Activated naive CD8-positive, alpha-beta T cell treated with anti-CD3 and anti-CD28 coated beads, Interleukin-2, amount 10 ng/mL, durations not matched to agents 7 days and 5 days (primary cell): ENCODE measurements around the gene ZNF784. TPM values are rescaled to one million over a fixed set of nuclear protein-coding genes. Genes with fewer than 3 reads are reported as not detected.
A peak's percentile ranks its signal among the peaks of the same experiment; 100 is the strongest.

ENCODE experiments used
- ATAC-seq: fragments of 150-1000 bp; cut with Tn5 transposase; one replicate; pipeline ENCODE4 v1.10.0; 2021; ENCODE audit warnings: low read depth, moderate library complexity
- POLR2A ChIA-PET: fragments of 350-600 bp; sonication (Branson Sonifier 250); formaldehyde crosslinking; loops from one replicate; lab custom pipeline; 2021; ENCODE audit warnings: antibody characterized with exemption; lab: Charles Lee
- DNase-seq: peaks from one replicate; pipeline ENCODE4 v3.0.0; 2021
- H3K27ac Mint-ChIP-seq: one replicate; pipeline ENCODE4 v1.8.0; 2022; ENCODE audit warnings: mild to moderate bottlenecking, mixed read lengths
- H3K27me3 Mint-ChIP-seq: one replicate; pipeline ENCODE4 v1.8.0; 2022; ENCODE audit warnings: mild to moderate bottlenecking, moderate library complexity, mixed read lengths
- H3K36me3 Mint-ChIP-seq: one replicate; pipeline ENCODE4 v1.8.0; 2021; ENCODE audit warnings: mild to moderate bottlenecking, mixed read lengths
- H3K4me1 Mint-ChIP-seq: one replicate; pipeline ENCODE4 v1.8.0; 2021; ENCODE audit warnings: mixed read lengths
- H3K4me3 Mint-ChIP-seq: one replicate; pipeline ENCODE4 v1.8.0; 2022; ENCODE audit warnings: mild to moderate bottlenecking, moderate library complexity, mixed read lengths
- H3K9me3 Mint-ChIP-seq: one replicate; pipeline ENCODE4 v1.8.0; 2021; ENCODE audit warnings: mixed read lengths
- total RNA-seq, 2 experiments: library from RNA; stranded (reverse); gene quantifications; one replicate each; pipeline ENCODE4 v1.2.3, GENCODE V29; 2021

The ZNF784 gene
- total RNA-seq, 2 experiments from 2014 or later, result 6.3 to 7.6 TPM

DNA sequence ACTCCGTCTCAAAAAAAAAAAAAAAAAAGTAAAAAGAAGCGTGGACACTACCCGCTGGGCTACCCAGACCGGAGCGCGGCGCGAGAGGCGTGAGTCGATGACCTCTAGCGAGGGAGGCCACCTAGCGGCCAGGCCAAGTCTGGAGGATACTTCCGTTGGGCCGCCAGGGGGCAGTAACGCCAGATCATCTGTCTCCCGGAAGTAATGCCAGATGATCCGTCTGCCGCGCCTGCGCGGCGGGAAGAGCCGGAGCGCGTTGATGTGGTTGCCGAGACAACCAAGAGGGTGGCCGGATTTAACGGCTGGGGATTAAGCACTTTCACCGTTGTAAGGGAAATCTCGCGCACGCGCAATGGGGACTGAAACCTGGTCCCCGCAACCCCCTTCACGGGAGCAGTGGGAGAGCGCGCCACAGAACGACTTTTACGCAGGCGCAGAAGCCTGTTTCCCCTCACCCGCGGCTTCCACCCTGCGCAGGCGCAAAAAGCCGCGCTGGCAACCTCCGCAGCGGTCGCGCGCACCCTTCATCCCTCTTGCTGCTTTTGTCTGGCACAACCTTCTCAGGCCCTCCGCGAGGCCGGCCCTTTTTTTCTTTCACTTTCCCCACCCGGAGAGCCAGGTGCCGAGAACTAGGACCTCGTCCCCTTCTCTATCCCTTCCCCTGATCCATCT lies 29.4 kb upstream of the ZNF784 start:
- Mint-ChIP-seq H3K27ac (peak overlapping the region; percentile 94), H3K27me3 (no peaks in the 10 kb centered on the region), H3K9me3 (no peaks in the 10 kb centered on the region), H3K4me1 (peaks cover 29% of the 10 kb centered on the region), H3K4me3 (peak overlapping the region; percentile 85), H3K36me3 (peaks cover 21% of the 10 kb centered on the region)
- DNase-seq (peak; percentile 97), ATAC-seq (peak; percentile 56)
- POLR2A ChIA-PET, result interaction anchor here (0.7 to 2.5 kb wide), 14 partner anchors 11 to 1464 kb away, joined by 3 to 20 read pairs (median 5); partner anchors contain the start of genes FIZ1, ISOC2, MBOAT7 and TMEM238

DNA sequence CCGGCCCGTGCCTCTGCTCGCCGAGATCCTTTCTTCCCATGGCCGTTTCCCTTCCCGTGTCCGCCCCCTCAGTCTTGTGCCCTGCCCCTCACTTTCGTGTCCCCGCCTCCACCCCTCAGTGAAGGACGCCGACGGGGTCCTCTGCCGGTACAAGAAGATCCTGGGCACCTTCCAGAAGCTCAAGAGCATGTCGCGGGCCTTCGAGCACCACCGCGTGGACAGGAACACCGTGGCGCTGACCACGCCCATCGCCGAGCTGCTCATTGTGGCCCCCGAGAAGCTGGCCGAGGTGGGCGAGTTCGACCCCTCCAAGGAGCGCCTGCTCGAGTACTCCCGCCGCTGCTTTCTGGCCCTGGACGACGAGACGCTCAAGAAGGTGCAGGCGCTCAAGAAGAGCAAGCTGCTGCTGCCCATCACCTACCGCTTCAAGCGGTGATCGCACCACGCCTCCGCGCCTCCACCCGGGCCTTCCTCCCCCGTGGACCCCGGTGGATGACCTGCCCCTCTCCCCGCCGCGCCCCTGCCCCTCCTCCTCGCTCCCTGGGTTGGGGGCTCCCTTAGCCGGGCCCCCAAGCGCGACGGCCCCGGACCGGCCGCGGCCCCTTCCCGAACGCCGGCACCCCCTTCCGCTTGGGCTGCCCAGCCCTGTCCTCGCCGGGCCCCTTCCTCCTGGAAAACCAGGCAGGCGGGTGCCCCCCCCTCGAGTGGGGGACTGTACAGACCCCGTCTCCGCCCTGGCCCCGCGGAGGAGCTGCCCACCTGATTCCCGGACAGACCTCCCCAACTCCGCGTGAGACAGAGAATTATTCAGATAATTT lies 28.2 kb upstream of the ZNF784 start:
- H3K4me3 Mint-ChIP-seq, result no peak overlapping the region
- POLR2A ChIA-PET, result interaction anchor here (0.7 to 2.5 kb wide), 4 partner anchors 9 to 685 kb away, joined by 4 to 20 read pairs (median 5); partner anchors contain the start of genes ZNF581 and ZNF784
- H3K4me1 Mint-ChIP-seq, result peaks cover 22% of the 10 kb centered on the region
- DNase-seq, result no peak
- no peaks in the 10 kb centered on the region for H3K27me3 Mint-ChIP-seq
- no peak for ATAC-seq
- no peaks in the 10 kb centered on the region for H3K9me3 Mint-ChIP-seq
- peaks cover 15% of the 10 kb centered on the region for H3K36me3 Mint-ChIP-seq
- no peak overlapping the region for H3K27ac Mint-ChIP-seq

DNA sequence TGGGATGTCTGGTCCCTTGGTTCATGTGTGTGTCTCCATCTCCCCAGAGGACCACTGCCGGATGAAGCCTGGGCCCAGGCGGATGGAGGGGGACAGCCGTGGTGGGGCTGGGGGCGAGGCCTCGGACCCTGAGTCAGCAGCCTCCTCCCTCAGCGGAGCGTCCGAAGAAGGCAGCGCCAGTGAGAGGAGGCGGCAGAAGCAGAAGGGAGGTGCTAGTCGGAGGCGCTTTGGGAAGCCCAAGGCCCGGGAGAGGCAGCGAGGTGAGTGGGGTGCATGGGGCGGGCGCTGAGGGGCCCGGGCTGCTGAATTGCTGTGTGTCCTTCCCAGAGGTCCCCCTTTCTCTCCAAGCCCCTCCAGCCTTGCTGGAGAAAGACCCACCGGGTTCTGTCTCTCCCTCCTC lies 26.9 kb upstream of the ZNF784 start:
- no peak overlapping the region for H3K4me3 Mint-ChIP-seq
- no peaks in the 10 kb centered on the region for H3K27me3 Mint-ChIP-seq
- H3K36me3 Mint-ChIP-seq, result peaks cover 10% of the 10 kb centered on the region
- DNase-seq (no peak), ATAC-seq (no peak)
- H3K4me1 Mint-ChIP-seq, result peaks cover 17% of the 10 kb centered on the region
- no peak overlapping the region for H3K27ac Mint-ChIP-seq
- H3K9me3 Mint-ChIP-seq, result no peaks in the 10 kb centered on the region
- POLR2A ChIA-PET, result no interaction called here

DNA sequence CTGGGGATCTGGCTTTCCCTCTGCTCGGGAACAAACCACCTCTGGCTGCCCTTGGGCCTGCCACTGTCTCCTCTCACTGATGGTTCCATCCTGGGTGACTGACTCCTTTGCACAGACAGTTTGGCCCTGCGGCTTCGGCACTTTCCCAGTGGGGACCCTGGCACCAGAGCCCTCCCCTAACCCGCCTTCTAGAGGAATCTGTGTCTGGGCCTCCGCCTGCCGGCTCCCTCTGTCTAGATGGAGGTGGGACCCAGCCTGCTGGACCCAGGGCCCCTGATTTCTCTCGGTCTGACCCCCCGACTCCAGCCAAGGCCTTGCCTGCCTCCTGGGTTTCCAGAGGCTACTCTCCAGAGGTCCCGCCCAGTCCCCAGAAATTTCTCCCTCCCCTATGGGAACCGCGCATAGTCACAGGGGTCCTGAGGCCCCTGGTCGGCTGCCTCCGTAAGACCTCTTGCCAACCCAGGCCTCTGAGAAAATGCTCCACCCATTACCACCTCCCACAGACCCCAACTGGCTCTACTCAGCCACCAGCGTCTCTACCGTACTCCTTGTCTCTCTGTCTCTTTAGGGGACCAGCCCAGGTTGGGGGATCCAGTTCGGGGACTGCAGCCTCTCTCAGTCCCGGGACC lies 26.4 kb upstream of the ZNF784 start:
- Mint-ChIP-seq H3K4me1 (peaks cover 12% of the 10 kb centered on the region), H3K4me3 (no peak overlapping the region), H3K9me3 (no peaks in the 10 kb centered on the region), H3K27ac (no peak overlapping the region), H3K27me3 (no peaks in the 10 kb centered on the region), H3K36me3 (peaks cover 7% of the 10 kb centered on the region)
- POLR2A ChIA-PET, result no interaction called here
- DNase-seq, result no peak
- no peak for ATAC-seq

DNA sequence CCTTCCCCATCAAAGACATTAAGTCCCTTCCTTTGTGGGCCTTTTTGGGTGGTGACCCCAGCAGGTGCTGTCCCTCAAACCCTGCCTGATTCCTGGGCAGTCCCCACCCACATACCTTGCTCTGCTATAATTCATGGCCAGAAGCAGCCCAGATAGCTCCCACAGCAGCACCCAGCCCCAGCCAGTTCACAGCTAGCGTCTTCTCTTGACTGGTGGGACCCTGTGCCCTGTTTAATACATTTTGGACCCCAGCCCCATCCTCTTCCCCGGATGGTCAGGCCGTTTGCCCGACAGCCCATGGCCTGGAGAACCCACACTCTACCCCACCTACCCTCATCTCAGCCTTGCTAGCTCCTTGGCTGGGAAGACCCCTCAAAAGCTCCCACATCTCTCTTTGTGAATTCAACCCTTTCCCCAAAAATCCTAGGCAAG lies 25.8 kb upstream of the ZNF784 start:
- DNase-seq (no peak), ATAC-seq (no peak)
- Mint-ChIP-seq H3K36me3 (peaks cover 9% of the 10 kb centered on the region), H3K27me3 (no peaks in the 10 kb centered on the region), H3K4me1 (peaks cover 12% of the 10 kb centered on the region), H3K4me3 (peak overlapping the region; percentile 59), H3K9me3 (no peaks in the 10 kb centered on the region), H3K27ac (peak overlapping the region; percentile 63)
- POLR2A ChIA-PET, result no interaction called here

DNA sequence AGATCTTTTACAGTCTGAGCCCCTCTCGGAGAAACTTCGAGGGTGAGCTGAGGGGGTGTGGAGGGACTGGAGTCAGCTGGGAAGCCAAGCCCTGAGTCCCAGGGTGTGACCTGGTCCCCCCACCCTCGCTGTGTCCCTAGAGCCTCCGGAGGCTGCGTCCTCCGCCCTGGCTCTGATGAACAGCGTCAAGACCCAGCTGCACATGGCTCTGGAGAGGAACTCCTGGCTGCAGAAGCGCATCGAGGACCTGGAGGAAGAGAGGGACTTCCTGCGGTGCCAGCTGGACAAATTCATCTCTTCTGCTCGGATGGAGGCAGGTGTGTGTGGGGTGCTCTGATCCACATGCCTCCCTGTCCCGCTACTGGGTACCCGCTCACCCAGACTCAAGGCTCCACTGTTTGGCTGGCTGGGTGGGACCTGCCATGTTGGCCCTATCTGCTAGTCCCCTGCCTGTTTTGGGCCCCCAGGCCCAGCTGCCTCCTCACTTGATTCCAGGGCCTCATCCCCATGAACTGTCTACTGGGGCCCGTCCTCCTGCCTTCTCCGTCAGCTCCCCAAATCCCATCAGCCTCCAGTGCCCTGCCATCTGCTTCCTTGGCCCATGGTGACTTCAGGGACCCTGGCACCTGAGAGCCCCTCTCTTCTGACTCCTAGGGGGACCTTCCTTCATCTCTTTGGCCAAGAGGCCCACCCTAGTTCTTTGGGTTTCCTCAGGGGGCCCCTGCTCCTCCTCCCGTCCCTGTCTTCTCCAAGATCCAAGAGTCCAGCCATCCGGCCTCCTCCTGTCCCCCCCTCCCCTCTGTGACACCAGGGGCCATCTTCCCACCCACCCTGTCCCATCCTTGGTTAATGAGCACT lies 25.1 kb upstream of the ZNF784 start:
- peaks cover 9% of the 10 kb centered on the region for H3K36me3 Mint-ChIP-seq
- POLR2A ChIA-PET, result interaction anchor here (0.6 kb wide), 1 partner anchor 489 kb away, joined by 7 read pairs; no protein-coding TSS in a partner anchor
- peak overlapping the region; percentile 72 for H3K27ac Mint-ChIP-seq
- H3K9me3 Mint-ChIP-seq, result no peaks in the 10 kb centered on the region
- H3K27me3 Mint-ChIP-seq, result no peaks in the 10 kb centered on the region
- H3K4me3 Mint-ChIP-seq, result peak overlapping the region; percentile 84
- H3K4me1 Mint-ChIP-seq, result peaks cover 13% of the 10 kb centered on the region
- DNase-seq (no peak), ATAC-seq (no peak)

DNA sequence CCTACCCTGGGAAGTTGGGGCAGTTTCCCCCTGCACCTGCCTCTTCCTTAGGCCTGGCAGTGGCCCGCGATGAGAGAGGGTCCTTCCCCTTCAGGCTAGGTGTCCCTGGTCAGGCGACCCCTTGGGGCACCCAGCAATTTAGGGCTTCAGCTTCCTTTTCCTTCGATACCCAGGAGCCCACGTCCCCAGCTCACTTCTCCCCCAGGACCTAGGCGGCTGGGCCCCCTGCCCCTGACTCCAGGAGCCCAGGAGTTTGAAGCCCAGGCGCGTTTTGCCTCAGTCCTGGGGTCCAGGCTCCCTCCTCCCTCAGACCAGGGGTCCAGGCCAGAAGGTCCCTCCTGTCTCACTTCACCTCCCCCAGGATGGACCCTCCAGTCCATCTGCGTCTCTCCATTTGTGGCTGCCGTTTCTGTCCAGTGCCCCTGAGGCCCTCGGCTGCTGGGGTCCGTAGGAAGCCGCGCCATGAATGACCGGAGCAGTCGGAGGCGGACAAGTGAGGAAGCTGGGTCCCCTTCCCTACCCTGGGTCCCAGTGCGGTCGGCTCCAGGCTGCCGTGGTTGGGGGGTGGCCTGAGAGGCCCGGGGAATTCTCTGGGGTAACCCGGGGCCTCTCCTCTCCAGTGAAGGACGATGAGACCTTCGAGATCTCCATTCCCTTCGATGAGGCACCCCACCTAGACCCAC lies 24.4 kb upstream of the ZNF784 start:
- Mint-ChIP-seq H3K36me3 (peaks cover 11% of the 10 kb centered on the region), H3K4me1 (peaks cover 19% of the 10 kb centered on the region)

DNA sequence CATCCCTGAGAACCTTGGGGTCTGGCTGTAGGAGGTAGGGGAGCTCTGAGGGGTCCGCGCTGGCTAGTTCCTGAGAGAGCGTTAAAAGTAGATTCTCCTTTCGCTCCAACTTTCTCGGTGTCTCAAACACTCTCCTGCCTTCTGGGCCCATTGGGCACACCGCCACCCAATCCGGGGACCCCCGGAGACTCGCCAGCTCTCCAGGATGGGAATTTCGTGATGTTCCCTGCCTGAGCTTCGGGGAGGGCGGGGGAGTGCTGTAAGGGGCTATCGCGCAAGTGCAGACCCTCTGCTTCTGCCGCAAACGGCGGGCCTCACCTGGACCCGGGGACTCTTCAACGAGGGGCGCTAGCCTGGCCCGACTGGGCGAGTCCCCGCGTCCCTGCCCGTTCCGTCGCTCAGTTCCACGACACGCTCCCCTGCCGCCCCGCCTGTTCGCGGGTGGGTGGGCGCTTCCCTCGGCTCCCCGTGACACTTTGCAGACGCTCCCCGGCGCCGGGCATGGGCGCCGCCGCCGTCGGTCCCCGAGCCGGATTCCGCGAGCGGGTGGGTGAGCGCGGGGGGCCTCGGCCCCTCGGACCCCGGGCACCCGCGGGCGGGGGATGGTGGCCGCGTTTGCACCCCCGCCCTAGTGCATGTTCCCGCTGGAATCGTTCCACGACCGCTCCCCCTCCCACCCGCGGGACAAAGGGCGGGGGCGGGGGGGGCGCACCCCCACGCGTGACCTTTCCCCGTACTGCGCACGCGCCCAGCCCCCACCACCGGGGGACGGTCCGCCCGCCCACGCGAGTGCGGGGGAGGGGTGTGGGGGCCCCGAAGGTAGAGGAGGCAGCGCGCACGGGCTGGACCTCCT lies 23.6 kb upstream of the ZNF784 start, which contains the start of gene CCDC106:
Gene CCDC106, plus strand, starts transcription at position 481 of the 853 bp plus-strand sequence. CDS start 835 bp downstream, outside the sequence.
- H3K27me3 Mint-ChIP-seq, result no peaks in the 10 kb centered on the region
- peak; percentile 35 for ATAC-seq
- H3K36me3 Mint-ChIP-seq, result peaks cover 11% of the 10 kb centered on the region
- POLR2A ChIA-PET, result interaction anchor here (0.6 to 2.0 kb wide), 5 partner anchors 11 to 1788 kb away, joined by 3 to 13 read pairs (median 4); partner anchors contain the start of gene ZNF784
- H3K9me3 Mint-ChIP-seq, result no peaks in the 10 kb centered on the region
- DNase-seq, result peak; percentile 79
- peaks cover 24% of the 10 kb centered on the region for H3K4me1 Mint-ChIP-seq
- peak within 1 kb of the TSS; percentile 89 for H3K4me3 Mint-ChIP-seq
- H3K27ac Mint-ChIP-seq, result peak within 1 kb of the TSS; percentile 83

More for the DNA sequence above, 24.4 kb upstream of the ZNF784 start:
- Mint-ChIP-seq H3K4me3 (peak overlapping the region; percentile 84), H3K9me3 (no peaks in the 10 kb centered on the region), H3K27me3 (no peaks in the 10 kb centered on the region), H3K27ac (peak overlapping the region; percentile 83)
- POLR2A ChIA-PET, result interaction anchor here (0.6 kb wide), 1 partner anchor 490 kb away, joined by 7 read pairs; no protein-coding TSS in a partner anchor
- no peak for DNase-seq
- no peak for ATAC-seq

DNA sequence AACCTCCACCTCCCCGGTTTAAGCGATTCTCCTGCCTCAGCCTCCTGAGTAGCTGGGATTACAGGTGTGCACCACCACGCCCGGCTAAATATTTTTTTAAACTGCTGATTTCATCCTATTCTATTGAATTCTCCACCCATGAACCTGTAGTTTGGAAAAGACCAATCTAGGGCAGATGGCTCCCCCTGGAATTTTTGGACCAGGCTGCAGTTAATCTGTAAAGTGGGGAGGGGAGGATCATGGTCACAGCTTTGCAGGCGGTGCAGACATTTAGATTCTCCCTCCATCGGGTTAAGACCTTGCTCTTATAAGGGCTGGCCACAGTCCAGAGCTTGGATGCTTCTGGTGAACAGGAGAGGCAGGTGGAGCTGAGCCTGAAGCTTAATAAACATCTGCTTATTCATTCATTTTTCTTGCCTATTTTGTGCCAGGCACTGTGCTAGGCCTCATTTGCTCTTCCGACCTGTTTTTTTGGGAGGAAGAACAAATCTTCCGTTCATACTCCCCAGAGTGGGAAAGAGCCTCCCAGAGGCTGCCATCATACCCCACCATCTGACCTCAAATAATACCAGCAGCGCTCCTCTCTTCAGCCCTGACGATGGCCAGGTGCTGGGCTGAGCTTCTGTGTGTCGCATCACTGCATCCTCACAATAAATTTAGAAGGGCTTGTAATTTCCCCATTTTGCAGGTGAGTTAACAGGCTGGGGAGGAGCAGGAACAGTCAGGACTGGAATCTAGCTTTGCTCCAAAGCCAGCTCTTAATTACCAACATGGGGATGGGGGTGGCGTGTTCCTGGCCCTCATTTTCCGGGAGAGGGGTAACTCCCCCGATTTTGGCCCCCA lies 22.7 kb upstream of the ZNF784 start:
- peaks cover 26% of the 10 kb centered on the region for H3K4me1 Mint-ChIP-seq
- peaks cover 11% of the 10 kb centered on the region for H3K36me3 Mint-ChIP-seq
- POLR2A ChIA-PET, result interaction anchor here (0.6 to 2.0 kb wide), 5 partner anchors 10 to 1787 kb away, joined by 3 to 13 read pairs (median 4); partner anchors contain the start of gene ZNF784
- H3K4me3 Mint-ChIP-seq, result peak overlapping the region; percentile 89
- H3K9me3 Mint-ChIP-seq, result no peaks in the 10 kb centered on the region
- ATAC-seq (no peak), DNase-seq (no peak)
- no peaks in the 10 kb centered on the region for H3K27me3 Mint-ChIP-seq
- H3K27ac Mint-ChIP-seq, result peak overlapping the region; percentile 79

DNA sequence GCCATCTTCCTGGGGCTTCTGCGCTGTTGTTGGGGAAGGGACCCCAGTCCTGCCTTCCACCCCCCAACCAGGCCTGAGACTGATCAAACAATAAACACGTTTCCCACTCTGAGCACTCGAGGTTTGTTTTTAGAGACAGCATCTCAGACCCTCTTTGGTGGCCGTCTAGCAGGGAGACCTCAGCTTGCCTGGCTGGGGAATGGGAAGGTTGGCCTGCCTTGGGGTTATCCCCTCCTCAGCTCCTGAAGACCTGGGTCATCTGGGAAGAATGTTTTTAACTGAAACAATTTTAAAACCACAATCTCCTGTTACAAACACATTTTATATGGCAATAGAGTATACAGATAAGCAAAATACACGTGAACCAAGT lies 21.1 kb upstream of the ZNF784 start:
- Mint-ChIP-seq H3K4me1 (peaks cover 31% of the 10 kb centered on the region), H3K9me3 (no peaks in the 10 kb centered on the region), H3K36me3 (peaks cover 8% of the 10 kb centered on the region), H3K27ac (no peak overlapping the region), H3K4me3 (peak overlapping the region; percentile 52), H3K27me3 (no peaks in the 10 kb centered on the region)
- POLR2A ChIA-PET, result interaction anchor here (0.5 to 0.7 kb wide), 3 partner anchors 11 to 974 kb away, joined by 3 read pairs; no protein-coding TSS in a partner anchor
- ATAC-seq (no peak), DNase-seq (no peak)
